Astrocyte (in vitro differentiated cells and primary cell): ENCODE measurements around the gene FLYWCH1.

Source experiments
- CTCF ChIP-seq: IDR thresholded peaks from 2 replicates; pipeline ENCODE4 v1.5.1; 2011; ENCODE audit warnings: low read depth, mild to moderate bottlenecking, inconsistent platforms, low read length, moderate library complexity; ENCODE audit not compliant: insufficient read depth
- EZH2 ChIP-seq: IDR thresholded peaks from 2 replicates; pipeline ENCODE4 v1.6.1; 2012; ENCODE audit warnings: mild to moderate bottlenecking, low read length, inconsistent platforms; ENCODE audit not compliant: insufficient read depth

DNA sequence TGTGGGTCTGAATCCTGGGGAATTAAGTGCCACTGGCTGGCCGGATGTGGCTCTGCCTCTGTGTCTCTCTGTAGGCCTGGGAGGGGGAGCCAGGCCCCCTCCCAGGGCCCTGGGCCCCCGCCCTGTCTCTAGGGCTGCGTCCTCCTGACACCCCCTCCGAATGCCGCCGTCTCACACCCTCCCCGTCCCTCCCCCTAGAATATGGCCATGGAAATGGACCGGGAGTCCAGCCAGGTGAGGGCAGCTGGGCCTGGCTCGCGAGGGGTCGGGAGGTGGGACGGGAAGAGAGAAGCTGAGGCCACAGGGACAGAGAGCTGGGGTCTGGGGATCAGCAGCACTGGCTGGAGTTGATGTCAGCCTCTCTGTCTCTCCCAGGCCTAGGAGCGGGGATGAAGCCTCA, 84.6 kb downstream of the FLYWCH1 start:
- TF ChIP-seq CTCF, result no peak
- TF ChIP-seq EZH2, result no peak
